ENCODE results near the gene GRAP2.
"Not testable (repeated sequence)": the region's sequence is repeated elsewhere in the genome, so short reads cannot be mapped to it uniquely, and the experiment has no call there.

Gene GRAP2

GRCh38 chr22:39943953-39944872 lies 43.3 kb downstream of the GRAP2 start:
- no peak for DNase-seq (ENCODE audit: low read depth, low spot score)

- DNase-seq (ENCODE audit: low read depth, low spot score), result no peak
Observed at GRCh38 chr22:39946126-39946502, 45.2 kb downstream of the GRAP2 start.

- DNase-seq (ENCODE audit: low read depth, low spot score), result no peak
Observed at GRCh38 chr22:39946503-39947219, 45.8 kb downstream of the GRAP2 start.

- DNase-seq (ENCODE audit: low read depth, low spot score), result no peak
Observed at GRCh38 chr22:39947220-39948216, 46.6 kb downstream of the GRAP2 start.

- no peak for DNase-seq (ENCODE audit: low read depth, low spot score)
Observed at GRCh38 chr22:39949964-39950737, 49.3 kb downstream of the GRAP2 start.

- DNase-seq (ENCODE audit: low read depth, low spot score), result not testable (repeated sequence)
Observed at GRCh38 chr22:39951603-39952293, 50.9 kb downstream of the GRAP2 start.

GRCh38 chr22:39952347-39952746 lies 51.5 kb downstream of the GRAP2 start:
- no peak for DNase-seq (ENCODE audit: low read depth, low spot score)

GRCh38 chr22:39953101-39953500 lies 52.2 kb downstream of the GRAP2 start:
- DNase-seq (ENCODE audit: low read depth, low spot score), result no peak

- no peak for DNase-seq (ENCODE audit: low read depth, low spot score)
Observed at GRCh38 chr22:39954584-39955055, 53.7 kb downstream of the GRAP2 start.

- no peak for DNase-seq (ENCODE audit: low read depth, low spot score)
Observed at GRCh38 chr22:39955675-39956074, 54.8 kb downstream of the GRAP2 start.

- no peak for DNase-seq (ENCODE audit: low read depth, low spot score)
Observed at GRCh38 chr22:39956932-39957664, 56.2 kb downstream of the GRAP2 start.

GRCh38 chr22:39958009-39958711 lies 57.3 kb downstream of the GRAP2 start:
- DNase-seq (ENCODE audit: low read depth, low spot score), result no peak

- no peak for DNase-seq (ENCODE audit: low read depth, low spot score)
Observed at GRCh38 chr22:39958949-39959639, 58.2 kb downstream of the GRAP2 start.

- no peak for DNase-seq (ENCODE audit: low read depth, low spot score)
Observed at GRCh38 chr22:39959640-39960447, 59.0 kb downstream of the GRAP2 start, which contains the start of gene TMA7B. TSS of gene TMA7B (plus strand) at chr22:39960397. CDS start at chr22:39964375, 3,978 bp downstream.

- peak; percentile 34 for DNase-seq (ENCODE audit: low read depth, low spot score)
Observed at GRCh38 chr22:39960791-39961746, 60.2 kb downstream of the GRAP2 start.

- DNase-seq (ENCODE audit: low read depth, low spot score), result no peak
Observed at GRCh38 chr22:39962071-39962470, 61.2 kb downstream of the GRAP2 start.

All from activated CD4-positive, CD25-positive, alpha-beta regulatory T cell treated with anti-CD3 and anti-CD28 coated beads, Interleukin-2, amount 50 U/mL, for 16 hours (primary cell).